Measurements from ENCODE around the gene NAA10. TPM values are rescaled to one million over a fixed set of nuclear protein-coding genes. Genes with fewer than 3 reads are reported as not detected.

NAA10 gene
- total RNA-seq, 1 donor from 2014 or later = 144 TPM

GRCh38 chrX:153911798-153912197 is 23.0 kb downstream of the NAA10 start:
- no peak for DNase-seq (ENCODE audit: extremely low read depth, low read depth, low spot score)

GRCh38 chrX:153910446-153910845 is 24.4 kb downstream of the NAA10 start:
- DNase-seq (ENCODE audit: extremely low read depth, low read depth, low spot score) = no peak

GRCh38 chrX:153909980-153910360 is 24.9 kb downstream of the NAA10 start:
- DNase-seq (ENCODE audit: extremely low read depth, low read depth, low spot score) = no peak

DNA sequence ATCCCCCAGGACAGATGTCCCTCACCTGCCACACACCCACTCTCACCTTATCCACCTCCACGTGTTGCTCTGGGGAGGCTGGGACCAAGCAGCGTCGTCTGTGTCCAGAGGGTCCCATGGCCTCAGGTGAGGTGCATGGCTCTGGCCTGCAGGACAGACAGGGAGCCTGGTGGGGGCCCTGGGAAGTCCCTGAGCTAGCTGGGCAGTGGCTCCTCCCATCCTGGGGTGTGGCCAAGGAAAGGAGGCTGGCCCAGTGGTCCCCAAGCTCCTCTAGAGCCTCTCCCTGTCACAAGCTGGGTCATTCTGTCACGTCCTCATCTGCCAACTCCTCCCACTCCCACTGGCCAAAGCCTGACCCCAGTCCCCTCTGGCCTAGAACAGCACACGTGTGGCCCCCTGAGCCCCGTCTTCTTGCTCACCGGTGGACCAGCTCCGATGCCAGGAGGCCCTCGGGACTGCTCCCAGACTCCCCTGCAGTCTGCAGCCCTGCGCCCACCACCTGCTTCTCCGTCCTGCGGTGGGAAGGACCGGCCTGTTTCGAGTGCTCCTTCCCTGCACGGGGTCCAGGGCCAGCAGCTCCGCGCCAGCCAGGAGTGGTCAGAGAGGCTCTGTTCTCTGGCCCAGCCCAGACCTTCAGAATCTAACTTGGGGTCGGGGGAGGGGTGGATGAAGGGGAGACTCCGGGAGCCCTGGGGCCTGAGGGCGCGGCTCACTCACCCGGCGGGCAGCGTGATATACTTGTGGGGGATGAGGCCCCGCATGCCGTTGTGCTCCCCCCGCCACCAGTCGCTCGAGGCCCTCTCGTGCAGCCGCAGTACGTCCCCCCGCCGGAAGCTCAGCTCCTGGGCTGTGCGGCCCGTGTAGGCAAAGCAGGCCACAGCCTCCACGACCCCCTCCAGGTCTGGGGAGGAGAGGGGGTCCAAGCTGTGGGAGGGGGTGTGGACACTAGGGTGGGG is 25.5 kb downstream of the NAA10 start:
- no peak for DNase-seq (ENCODE audit: extremely low read depth, low read depth, low spot score)

DNA sequence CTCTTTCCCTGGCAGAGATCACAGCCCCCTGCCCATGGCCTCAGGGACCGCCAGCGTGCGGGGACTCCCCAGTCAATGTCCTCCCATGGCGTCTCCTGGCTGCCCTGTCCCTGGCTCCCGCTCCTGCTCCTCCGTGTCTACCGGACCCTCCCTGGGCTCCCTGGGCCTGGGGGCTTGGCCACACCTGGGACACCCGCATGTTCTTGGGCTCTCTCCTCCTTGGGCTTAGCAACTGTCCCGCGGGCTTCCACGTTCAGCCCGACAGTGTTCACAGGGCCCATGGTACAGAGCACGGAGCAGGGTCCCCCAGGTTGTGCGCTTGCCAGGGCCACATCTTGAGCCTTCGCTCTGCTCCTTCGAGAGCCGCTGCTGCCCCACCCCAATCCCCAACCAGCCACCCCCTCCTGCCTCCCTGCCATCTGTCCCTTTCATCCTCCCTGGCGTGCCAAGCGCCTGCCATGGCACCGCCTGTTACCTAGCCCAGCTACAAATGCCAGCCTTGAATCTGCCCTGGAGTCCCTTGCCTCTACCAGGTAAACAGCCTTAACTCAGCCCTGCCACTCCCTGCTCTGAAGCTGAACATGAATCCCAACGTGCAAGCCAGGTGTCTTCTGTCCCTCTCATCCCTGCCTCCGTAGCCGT is 26.5 kb downstream of the NAA10 start:
- DNase-seq (ENCODE audit: extremely low read depth, low read depth, low spot score) = no peak

- no peak for DNase-seq (ENCODE audit: extremely low read depth, low read depth, low spot score)
These were observed 27.4 kb downstream of the NAA10 start for GRCh38 chrX:153907456-153907855.

DNA sequence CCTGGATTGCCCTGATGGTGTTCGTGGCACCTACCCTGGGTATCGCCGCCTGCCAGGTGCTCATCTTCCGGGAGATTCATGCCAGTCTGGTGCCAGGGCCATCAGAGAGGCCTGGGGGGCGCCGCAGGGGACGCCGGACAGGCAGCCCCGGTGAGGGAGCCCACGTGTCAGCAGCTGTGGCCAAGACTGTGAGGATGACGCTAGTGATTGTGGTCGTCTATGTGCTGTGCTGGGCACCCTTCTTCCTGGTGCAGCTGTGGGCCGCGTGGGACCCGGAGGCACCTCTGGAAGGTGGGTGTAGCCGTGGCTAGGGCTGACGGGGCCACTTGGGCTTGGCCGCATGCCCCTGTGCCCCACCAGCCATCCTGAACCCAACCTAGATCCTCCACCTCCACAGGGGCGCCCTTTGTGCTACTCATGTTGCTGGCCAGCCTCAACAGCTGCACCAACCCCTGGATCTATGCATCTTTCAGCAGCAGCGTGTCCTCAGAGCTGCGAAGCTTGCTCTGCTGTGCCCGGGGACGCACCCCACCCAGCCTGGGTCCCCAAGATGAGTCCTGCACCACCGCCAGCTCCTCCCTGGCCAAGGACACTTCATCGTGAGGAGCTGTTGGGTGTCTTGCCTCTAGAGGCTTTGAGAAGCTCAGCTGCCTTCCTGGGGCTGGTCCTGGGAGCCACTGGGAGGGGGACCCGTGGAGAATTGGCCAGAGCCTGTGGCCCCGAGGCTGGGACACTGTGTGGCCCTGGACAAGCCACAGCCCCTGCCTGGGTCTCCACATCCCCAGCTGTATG is 28.5 kb downstream of the NAA10 start:
- no peak for DNase-seq (ENCODE audit: extremely low read depth, low read depth, low spot score)

DNA sequence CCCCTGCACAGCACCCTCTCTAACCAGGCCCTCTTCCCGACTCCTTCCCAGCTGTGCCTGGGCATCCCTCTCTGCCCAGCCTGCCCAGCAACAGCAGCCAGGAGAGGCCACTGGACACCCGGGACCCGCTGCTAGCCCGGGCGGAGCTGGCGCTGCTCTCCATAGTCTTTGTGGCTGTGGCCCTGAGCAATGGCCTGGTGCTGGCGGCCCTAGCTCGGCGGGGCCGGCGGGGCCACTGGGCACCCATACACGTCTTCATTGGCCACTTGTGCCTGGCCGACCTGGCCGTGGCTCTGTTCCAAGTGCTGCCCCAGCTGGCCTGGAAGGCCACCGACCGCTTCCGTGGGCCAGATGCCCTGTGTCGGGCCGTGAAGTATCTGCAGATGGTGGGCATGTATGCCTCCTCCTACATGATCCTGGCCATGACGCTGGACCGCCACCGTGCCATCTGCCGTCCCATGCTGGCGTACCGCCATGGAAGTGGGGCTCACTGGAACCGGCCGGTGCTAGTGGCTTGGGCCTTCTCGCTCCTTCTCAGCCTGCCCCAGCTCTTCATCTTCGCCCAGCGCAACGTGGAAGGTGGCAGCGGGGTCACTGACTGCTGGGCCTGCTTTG is 29.2 kb downstream of the NAA10 start:
- no peak for DNase-seq (ENCODE audit: extremely low read depth, low read depth, low spot score)

- DNase-seq (ENCODE audit: extremely low read depth, low read depth, low spot score) = no peak
These were observed 30.6 kb downstream of the NAA10 start, which contains the start of gene AVPR2 for GRCh38 chrX:153903991-153904957. AVPR2 (plus strand) TSS chrX:153904673; CDS start chrX:153905146, 473 bp downstream.

- no peak for DNase-seq (ENCODE audit: extremely low read depth, low read depth, low spot score)
These were observed 31.4 kb downstream of the NAA10 start for GRCh38 chrX:153903238-153903980.

GRCh38 chrX:153902385-153902784 is 32.5 kb downstream of the NAA10 start:
- DNase-seq (ENCODE audit: extremely low read depth, low read depth, low spot score) = no peak

- DNase-seq (ENCODE audit: extremely low read depth, low read depth, low spot score) = no peak
These were observed 33.1 kb downstream of the NAA10 start for GRCh38 chrX:153901753-153902140.

DNA sequence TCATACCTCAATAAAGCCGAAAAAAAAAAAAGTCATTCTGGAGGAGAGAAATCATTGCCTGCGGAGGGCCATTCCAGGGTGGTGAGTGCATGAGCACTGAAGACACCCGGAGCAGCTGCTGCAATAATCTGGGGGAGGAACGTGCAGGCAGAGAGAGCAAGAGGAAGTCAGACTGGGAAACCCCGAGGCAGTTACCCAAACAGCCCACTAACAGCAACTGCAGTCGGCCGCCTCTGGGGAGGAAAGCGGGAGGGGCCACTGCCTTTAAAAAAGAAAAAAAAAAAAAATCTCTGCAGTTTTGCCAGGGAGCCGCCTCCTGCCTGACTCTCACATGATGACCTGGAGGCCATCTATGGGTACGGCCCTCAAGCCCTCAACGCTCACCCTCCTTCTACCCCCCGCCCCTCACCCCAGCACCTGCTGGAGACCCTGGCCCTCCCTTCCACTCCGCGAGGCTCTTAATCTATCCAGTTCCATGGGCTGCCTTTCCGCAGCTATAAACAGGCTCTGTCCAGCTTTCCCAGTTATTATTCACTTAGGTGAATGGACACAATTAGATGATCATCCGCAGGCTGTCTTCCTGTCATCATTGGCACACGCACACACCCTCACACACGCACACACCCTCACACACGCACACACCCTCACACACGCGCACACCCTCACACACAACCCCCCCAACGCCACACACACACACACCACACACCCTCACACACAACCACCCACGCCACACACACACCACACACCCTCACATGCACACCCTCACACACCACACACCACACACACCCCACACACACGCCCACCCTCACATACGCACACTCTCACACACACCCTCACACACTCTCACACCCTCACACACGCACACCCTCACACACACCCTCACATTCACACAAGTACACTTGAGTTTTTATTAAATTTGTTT is 33.7 kb downstream of the NAA10 start:
- no peak for DNase-seq (ENCODE audit: extremely low read depth, low read depth, low spot score)

DNA sequence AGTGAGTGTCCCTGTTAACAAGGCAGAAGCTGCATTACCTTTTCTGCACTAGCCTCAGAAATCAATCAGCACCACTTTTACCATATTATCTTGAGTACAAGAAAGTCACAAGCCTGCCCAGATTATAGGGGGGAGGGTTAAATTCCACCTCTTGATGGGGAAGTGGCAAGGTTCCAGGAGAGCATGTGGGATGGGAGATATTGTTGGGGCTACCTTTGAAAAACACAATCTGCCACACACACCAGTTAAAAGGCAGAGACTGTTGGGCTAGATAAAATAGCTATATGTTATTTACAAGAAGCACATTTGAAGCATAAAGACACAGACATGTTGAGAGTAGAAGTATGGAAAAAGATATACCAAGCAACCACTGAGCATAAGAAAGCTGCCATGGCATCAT is 36.9 kb downstream of the NAA10 start:
- no peak for DNase-seq (ENCODE audit: extremely low read depth, low read depth, low spot score)

DNA sequence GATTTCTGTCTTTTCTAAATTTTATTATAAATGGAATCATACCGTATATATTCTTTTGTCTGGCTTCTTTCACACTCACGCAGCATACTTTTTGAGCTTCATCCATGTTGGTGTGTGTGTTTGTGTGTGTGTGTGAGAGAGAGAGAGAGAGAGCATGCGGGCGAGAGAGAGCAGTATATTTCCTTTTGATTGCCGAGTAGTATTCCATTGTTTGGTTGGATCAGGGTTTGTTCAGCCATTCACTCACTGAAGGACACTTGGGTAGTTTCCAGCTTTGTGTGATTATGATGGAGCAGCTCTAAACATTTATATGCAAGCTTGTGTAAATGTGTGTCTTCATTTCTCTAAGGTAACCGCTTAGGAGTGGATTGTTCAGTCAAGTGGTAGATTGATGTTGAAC is 45.7 kb downstream of the NAA10 start:
- no peak for DNase-seq (ENCODE audit: extremely low read depth, low read depth, low spot score)

GRCh38 chrX:153888344-153888743 is 46.5 kb downstream of the NAA10 start:
- DNase-seq (ENCODE audit: extremely low read depth, low read depth, low spot score) = no peak

GRCh38 chrX:153887385-153887784 is 47.5 kb downstream of the NAA10 start:
- DNase-seq (ENCODE audit: extremely low read depth, low read depth, low spot score) = no peak

DNA sequence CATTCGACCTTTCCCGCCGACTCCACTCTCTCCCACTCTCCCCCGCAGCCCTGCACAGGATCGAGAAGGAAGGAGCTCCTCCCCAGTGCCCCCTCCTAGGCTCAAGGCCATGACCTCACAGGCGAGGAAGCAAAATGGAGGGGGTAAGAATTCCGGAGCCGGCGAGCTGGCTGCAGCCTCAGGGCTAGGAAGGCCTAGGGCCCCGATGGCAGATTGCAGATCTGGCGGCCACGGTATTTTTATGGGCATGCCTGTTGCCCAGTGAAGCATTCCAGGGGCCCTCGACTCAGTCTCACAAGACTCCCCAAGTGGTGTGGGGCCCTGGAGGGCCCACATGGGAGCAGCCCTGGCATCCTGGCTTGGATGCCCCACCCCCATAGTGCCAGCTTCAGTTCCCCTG is 47.9 kb downstream of the NAA10 start:
- DNase-seq (ENCODE audit: extremely low read depth, low read depth, low spot score) = no peak
